Measurements from ENCODE around the gene PAQR6.

The PAQR6 gene

DNA sequence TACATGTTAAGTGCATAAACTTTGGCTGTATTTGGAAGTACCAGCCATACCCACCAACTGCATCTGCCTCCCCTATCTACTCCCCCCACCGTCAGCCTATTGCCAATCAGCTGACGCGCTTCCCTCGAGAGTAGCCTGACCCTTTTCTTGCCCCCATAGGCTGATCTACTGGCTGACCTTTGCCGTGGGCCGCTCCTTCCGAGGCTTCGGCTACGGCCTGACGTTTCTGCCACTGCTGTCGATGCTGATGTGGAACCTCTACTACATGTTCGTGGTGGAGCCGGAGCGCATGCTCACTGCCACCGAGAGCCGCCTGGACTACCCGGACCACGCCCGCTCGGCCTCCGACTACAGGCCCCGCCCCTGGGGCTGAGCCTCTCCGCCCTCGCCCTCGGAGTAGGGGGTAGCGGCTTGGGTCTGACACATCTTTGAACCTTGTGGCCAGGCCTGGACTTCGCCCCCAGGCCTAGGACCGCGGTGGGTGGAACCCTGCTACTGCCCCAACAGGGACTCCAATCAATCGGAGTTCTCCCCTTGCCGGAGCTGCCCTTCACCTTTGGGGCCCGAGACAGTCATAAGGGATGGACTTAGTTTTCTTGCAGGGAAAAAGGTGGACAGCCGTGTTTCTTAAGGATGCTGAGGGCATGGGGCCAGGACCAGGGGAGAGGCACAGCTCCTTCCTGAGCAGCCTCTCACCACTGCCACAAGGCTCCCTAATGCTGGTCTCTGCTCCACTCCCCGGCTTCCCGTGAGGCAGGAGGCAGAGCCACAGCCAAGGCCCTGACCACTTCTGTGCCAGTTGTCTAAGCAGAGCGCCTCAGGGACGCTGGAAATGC, 43.6 kb upstream of the PAQR6 start:
- peaks cover 5% of the 10 kb centered on the region for H3K4me1 ChIP-seq (ENCODE audit: insufficient read depth, poor library complexity, severe bottlenecking)
- no peak overlapping the region for H3K27ac ChIP-seq (ENCODE audit: poor library complexity, severe bottlenecking)
- TF ChIP-seq, protein P1, sequence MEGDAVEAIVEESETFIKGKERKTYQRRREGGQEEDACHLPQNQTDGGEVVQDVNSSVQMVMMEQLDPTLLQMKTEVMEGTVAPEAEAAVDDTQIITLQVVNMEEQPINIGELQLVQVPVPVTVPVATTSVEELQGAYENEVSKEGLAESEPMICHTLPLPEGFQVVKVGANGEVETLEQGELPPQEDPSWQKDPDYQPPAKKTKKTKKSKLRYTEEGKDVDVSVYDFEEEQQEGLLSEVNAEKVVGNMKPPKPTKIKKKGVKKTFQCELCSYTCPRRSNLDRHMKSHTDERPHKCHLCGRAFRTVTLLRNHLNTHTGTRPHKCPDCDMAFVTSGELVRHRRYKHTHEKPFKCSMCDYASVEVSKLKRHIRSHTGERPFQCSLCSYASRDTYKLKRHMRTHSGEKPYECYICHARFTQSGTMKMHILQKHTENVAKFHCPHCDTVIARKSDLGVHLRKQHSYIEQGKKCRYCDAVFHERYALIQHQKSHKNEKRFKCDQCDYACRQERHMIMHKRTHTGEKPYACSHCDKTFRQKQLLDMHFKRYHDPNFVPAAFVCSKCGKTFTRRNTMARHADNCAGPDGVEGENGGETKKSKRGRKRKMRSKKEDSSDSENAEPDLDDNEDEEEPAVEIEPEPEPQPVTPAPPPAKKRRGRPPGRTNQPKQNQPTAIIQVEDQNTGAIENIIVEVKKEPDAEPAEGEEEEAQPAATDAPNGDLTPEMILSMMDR (IDR thresholded peaks at IDR 0.05; ENCODE audit: poor library complexity, severe bottlenecking): no peak
- H3K4me3 ChIP-seq (ENCODE audit: severe bottlenecking): no peak overlapping the region
- no peaks in the 10 kb centered on the region for H3K9me3 ChIP-seq (ENCODE audit: severe bottlenecking)
- H3K27me3 ChIP-seq (ENCODE audit: insufficient read depth, poor library complexity, severe bottlenecking): no peaks in the 10 kb centered on the region
- peaks cover 20% of the 10 kb centered on the region for H3K36me3 ChIP-seq (ENCODE audit: low read depth)
- peak; percentile 6; the same call in 1 of the 3 replicates for ATAC-seq (ENCODE audit: low read depth)
- no peak for DNase-seq (ENCODE audit: low spot score)

DNA sequence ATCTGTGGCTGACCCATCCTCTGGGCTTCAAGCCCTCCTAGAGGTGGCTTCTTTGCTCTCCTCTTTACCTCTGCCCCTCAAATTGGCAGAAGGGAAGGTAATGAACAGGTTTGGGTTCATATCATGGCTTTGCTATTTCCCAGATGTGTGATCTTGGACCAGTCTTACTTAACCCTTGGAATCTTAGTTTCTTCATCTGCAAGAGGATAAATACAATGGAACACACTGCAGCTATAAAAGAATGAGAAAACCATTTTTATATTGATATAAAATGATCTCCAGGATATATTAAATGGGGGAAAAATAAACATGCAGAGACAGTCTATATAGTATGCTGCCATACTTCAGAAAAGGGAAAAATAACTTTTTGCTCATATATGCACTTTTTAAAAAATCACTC, 42.0 kb upstream of the PAQR6 start:
- H3K36me3 ChIP-seq (ENCODE audit: low read depth): peaks cover 24% of the 10 kb centered on the region
- H3K27ac ChIP-seq (ENCODE audit: poor library complexity, severe bottlenecking): no peak overlapping the region
- no peaks in the 10 kb centered on the region for H3K4me1 ChIP-seq (ENCODE audit: insufficient read depth, poor library complexity, severe bottlenecking)
- no peaks in the 10 kb centered on the region for H3K9me3 ChIP-seq (ENCODE audit: severe bottlenecking)
- TF ChIP-seq, protein P1 (IDR thresholded peaks at IDR 0.05; ENCODE audit: poor library complexity, severe bottlenecking): no peak
- ATAC-seq (ENCODE audit: low read depth): no peak
- H3K4me3 ChIP-seq (ENCODE audit: severe bottlenecking): no peak overlapping the region
- H3K27me3 ChIP-seq (ENCODE audit: insufficient read depth, poor library complexity, severe bottlenecking): no peaks in the 10 kb centered on the region
- DNase-seq (ENCODE audit: low spot score): no peak

DNA sequence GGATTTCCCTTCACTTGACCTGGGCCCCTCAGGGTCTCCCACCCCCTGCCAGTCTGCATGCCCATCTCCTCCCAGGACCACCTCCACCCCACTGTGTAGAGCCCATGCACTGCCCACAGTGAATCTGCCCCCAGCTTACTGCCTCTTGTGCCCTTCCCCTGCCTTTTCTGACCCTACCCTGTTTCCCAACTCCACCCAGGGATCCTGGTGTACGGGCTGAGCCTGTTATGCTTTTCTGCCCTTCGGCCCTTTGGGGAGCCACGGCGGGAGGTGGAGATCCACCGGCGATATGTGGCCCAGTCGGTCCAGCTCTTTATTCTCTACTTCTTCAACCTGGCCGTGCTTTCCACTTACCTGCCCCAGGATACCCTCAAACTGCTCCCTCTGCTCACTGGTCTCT, 38.2 kb upstream of the PAQR6 start:
- peaks cover 11% of the 10 kb centered on the region for H3K4me1 ChIP-seq (ENCODE audit: insufficient read depth, poor library complexity, severe bottlenecking)
- TF ChIP-seq, protein P1 (IDR thresholded peaks at IDR 0.05; ENCODE audit: poor library complexity, severe bottlenecking): no peak
- no peaks in the 10 kb centered on the region for H3K27me3 ChIP-seq (ENCODE audit: insufficient read depth, poor library complexity, severe bottlenecking)
- ATAC-seq (ENCODE audit: low read depth) (no peak), DNase-seq (ENCODE audit: low spot score) (no peak)
- H3K36me3 ChIP-seq (ENCODE audit: low read depth): peaks cover 27% of the 10 kb centered on the region
- H3K9me3 ChIP-seq (ENCODE audit: severe bottlenecking): no peaks in the 10 kb centered on the region
- no peak overlapping the region for H3K27ac ChIP-seq (ENCODE audit: poor library complexity, severe bottlenecking)
- H3K4me3 ChIP-seq (ENCODE audit: severe bottlenecking): no peak overlapping the region

DNA sequence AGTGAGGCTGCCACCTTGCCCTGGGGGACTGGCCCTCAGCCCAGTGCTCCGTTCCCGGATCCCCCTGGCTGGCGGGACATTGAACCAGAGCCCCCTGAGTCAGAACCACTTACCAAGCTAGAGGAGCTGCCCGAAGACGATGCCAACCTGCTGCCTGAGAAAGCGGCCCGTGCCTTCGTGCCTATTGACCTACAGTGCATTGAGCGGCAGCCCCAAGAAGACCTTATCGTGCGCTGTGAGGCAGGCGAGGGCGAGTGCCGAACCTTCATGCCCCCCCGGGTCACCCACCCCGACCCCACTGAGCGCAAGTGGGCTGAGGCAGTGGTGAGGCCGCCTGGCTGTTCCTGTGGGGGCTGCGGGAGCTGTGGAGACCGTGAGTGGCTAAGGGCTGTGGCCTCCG, 37.6 kb upstream of the PAQR6 start:
- DNase-seq (ENCODE audit: low spot score) (no peak), ATAC-seq (ENCODE audit: low read depth) (no peak)
- Histone ChIP-seq H3K36me3 (ENCODE audit: low read depth) (peaks cover 34% of the 10 kb centered on the region), H3K9me3 (ENCODE audit: severe bottlenecking) (no peaks in the 10 kb centered on the region), H3K4me3 (ENCODE audit: severe bottlenecking) (no peak overlapping the region), H3K27me3 (ENCODE audit: insufficient read depth, poor library complexity, severe bottlenecking) (no peaks in the 10 kb centered on the region), H3K4me1 (ENCODE audit: insufficient read depth, poor library complexity, severe bottlenecking) (peaks cover 14% of the 10 kb centered on the region), H3K27ac (ENCODE audit: poor library complexity, severe bottlenecking) (peak overlapping the region; percentile 32)
- TF ChIP-seq, protein P1 (IDR thresholded peaks at IDR 0.05; ENCODE audit: poor library complexity, severe bottlenecking): no peak

DNA sequence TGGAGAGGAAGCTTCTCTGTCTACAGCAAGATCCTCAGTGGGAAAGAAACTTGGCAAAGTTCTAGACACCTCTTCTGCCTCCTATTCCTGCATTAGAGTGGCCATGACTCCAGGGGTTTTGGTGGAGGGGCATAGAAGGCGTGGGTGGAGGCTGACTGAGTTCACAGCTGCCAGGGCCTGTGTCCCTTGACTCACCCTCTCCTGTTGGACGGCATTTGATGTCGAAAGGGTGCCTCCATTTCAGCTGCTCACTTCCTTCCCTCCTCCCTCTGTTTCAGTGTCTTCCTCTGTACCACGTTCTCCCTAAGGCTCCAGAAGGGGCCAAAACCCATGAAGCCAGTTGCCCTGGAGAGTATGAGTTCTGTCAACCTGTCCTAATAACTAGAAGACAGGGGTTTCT, 36.9 kb upstream of the PAQR6 start:
- DNase-seq (ENCODE audit: low spot score) (no peak), ATAC-seq (ENCODE audit: low read depth) (no peak)
- Histone ChIP-seq H3K36me3 (ENCODE audit: low read depth) (peaks cover 34% of the 10 kb centered on the region), H3K4me3 (ENCODE audit: severe bottlenecking) (peak overlapping the region; percentile 85), H3K27ac (ENCODE audit: poor library complexity, severe bottlenecking) (peak overlapping the region; percentile 32), H3K9me3 (ENCODE audit: severe bottlenecking) (no peaks in the 10 kb centered on the region), H3K27me3 (ENCODE audit: insufficient read depth, poor library complexity, severe bottlenecking) (no peaks in the 10 kb centered on the region), H3K4me1 (ENCODE audit: insufficient read depth, poor library complexity, severe bottlenecking) (peaks cover 14% of the 10 kb centered on the region)
- TF ChIP-seq, protein P1 (IDR thresholded peaks at IDR 0.05; ENCODE audit: poor library complexity, severe bottlenecking): no peak
